Smooth muscle cell (in vitro differentiated cells): ENCODE results near the gene PLCB4. TPM values are rescaled to one million over a fixed set of nuclear protein-coding genes. Genes with fewer than 3 reads are reported as not detected.

ENCODE experiments used
- DNase-seq: peaks from one replicate; lab custom pipeline; 2025; ENCODE audit not compliant: unreplicated experiment; lab: John Stamatoyannopoulos, UW
- H2AFZ ChIP-seq: fragments of 200-600 bp; sonication (generic); 2 replicates; pipeline ENCODE4 v1.6.0; 2016; ENCODE audit warnings: antibody characterized with exemption, low read depth, mild to moderate bottlenecking
- H3F3A ChIP-seq: fragments of 200-600 bp; sonication (generic); 2 replicates; pipeline ENCODE4 v1.6.0; 2017; ENCODE audit warnings: antibody characterized with exemption, low read depth
- H3K27ac ChIP-seq: fragments of 200-600 bp; sonication (generic); 2 replicates; pipeline ENCODE4 v1.5.1; 2016; ENCODE audit warnings: low read depth, mild to moderate bottlenecking
- H3K27me3 ChIP-seq: fragments of 200-600 bp; sonication (generic); 2 replicates; pipeline ENCODE4 v1.6.1; 2016; ENCODE audit warnings: low read depth, mild to moderate bottlenecking
- H3K36me3 ChIP-seq: fragments of 200-600 bp; sonication (generic); 2 replicates; pipeline ENCODE4 v1.5.1; 2016; ENCODE audit warnings: low read depth
- H3K4me1 ChIP-seq: fragments of 200-600 bp; sonication (generic); 2 replicates; pipeline ENCODE4 v1.5.1; 2016; ENCODE audit warnings: low read depth
- H3K4me2 ChIP-seq: fragments of 200-600 bp; sonication (generic); 2 replicates; pipeline ENCODE4 v1.6.0; 2016; ENCODE audit warnings: mild to moderate bottlenecking
- H3K4me3 ChIP-seq: fragments of 200-600 bp; sonication (generic); 2 replicates; pipeline ENCODE4 v1.5.1; 2016; ENCODE audit warnings: mild to moderate bottlenecking
- H3K79me2 ChIP-seq: fragments of 200-600 bp; sonication (generic); 2 replicates; pipeline ENCODE4 v1.6.0; 2016; ENCODE audit warnings: low read depth, mild to moderate bottlenecking
- H3K9ac ChIP-seq: fragments of 200-600 bp; sonication (generic); 2 replicates; pipeline ENCODE4 v1.6.0; 2016; ENCODE audit warnings: low read depth
- H3K9me3 ChIP-seq: fragments of 200-600 bp; sonication (generic); replicated peaks from 2 replicates; pipeline ENCODE4 v1.5.1; 2016; ENCODE audit warnings: low read depth
- H4K20me1 ChIP-seq: fragments of 200-600 bp; sonication (generic); 2 replicates; pipeline ENCODE4 v1.6.0; 2016; ENCODE audit warnings: low read depth
- WGBS: methylation state at CpG from one replicate; pipeline ENCODE4 v1.1.7; 2016; ENCODE audit warnings: low lambda C conversion rate; 5-methylcytosine and 5-hydroxymethylcytosine counted together
- polyA plus RNA-seq: library from polyadenylated mRNA; unstranded; fragments of >200 nt; fragmentation: Nextera tagmentation; extraction: Ambion mirVana; gene quantifications from 2 replicates; pipeline ENCODE4 v1.2.1, GENCODE V29; 2016
- total RNA-seq: library from RNA; depleted of rRNA; stranded (reverse); fragments of >200 nt; gene quantifications from 2 replicates; pipeline ENCODE4 v1.2.3, GENCODE V29; 2014
- TF ChIP-seq, protein P1 (sequence below): fragments of 200-600 bp; sonication (generic); IDR thresholded peaks from 2 replicates; pipeline ENCODE4 v1.5.1; 2017; ENCODE audit warnings: borderline replicate concordance, mild to moderate bottlenecking, antibody characterized with exemption; ENCODE audit not compliant: insufficient read depth, poor library complexity, severe bottlenecking

PLCB4 gene
- total and polyA plus RNA-seq, 2 experiments from 2014 or later: 3.0 to 5.3 TPM

DNA sequence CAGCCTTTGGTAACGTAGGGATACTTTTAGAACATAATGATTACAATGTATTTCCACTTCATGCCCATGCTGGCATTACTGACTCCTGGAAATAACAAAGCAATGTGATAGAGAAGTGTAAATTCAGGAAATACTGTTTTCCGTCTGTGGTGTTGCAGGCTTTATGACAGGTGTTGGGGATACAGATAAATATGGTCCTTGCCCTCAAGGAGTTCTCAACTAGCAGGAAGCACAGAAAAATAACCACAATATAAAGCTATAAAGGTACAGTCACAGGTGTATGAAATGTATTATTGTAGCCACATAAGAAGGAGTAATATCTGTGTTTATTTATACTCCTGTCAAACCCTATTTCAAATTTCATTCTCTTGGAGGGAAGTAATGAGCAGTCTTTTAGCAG, 432.6 kb downstream of the PLCB4 start:
- Histone ChIP-seq H3K27me3 (peaks cover 48% of the 10 kb centered on the region), H3K79me2 (no peaks in the 10 kb centered on the region), H4K20me1 (no peaks in the 10 kb centered on the region), H3K4me2 (no peak overlapping the region), H3K4me1 (no peaks in the 10 kb centered on the region), H3K9me3 (no peaks in the 10 kb centered on the region), H3K4me3 (no peak overlapping the region), H3K36me3 (no peaks in the 10 kb centered on the region), H2AFZ (no peak overlapping the region), H3K27ac (no peak overlapping the region), H3F3A (no peaks in the 10 kb centered on the region), H3K9ac (no peak overlapping the region)
- TF ChIP-seq, protein P1, sequence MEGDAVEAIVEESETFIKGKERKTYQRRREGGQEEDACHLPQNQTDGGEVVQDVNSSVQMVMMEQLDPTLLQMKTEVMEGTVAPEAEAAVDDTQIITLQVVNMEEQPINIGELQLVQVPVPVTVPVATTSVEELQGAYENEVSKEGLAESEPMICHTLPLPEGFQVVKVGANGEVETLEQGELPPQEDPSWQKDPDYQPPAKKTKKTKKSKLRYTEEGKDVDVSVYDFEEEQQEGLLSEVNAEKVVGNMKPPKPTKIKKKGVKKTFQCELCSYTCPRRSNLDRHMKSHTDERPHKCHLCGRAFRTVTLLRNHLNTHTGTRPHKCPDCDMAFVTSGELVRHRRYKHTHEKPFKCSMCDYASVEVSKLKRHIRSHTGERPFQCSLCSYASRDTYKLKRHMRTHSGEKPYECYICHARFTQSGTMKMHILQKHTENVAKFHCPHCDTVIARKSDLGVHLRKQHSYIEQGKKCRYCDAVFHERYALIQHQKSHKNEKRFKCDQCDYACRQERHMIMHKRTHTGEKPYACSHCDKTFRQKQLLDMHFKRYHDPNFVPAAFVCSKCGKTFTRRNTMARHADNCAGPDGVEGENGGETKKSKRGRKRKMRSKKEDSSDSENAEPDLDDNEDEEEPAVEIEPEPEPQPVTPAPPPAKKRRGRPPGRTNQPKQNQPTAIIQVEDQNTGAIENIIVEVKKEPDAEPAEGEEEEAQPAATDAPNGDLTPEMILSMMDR: no peak
- WGBS: 83% methylated on average over 2 of the region's 2 CpGs
- DNase-seq: no peak

DNA sequence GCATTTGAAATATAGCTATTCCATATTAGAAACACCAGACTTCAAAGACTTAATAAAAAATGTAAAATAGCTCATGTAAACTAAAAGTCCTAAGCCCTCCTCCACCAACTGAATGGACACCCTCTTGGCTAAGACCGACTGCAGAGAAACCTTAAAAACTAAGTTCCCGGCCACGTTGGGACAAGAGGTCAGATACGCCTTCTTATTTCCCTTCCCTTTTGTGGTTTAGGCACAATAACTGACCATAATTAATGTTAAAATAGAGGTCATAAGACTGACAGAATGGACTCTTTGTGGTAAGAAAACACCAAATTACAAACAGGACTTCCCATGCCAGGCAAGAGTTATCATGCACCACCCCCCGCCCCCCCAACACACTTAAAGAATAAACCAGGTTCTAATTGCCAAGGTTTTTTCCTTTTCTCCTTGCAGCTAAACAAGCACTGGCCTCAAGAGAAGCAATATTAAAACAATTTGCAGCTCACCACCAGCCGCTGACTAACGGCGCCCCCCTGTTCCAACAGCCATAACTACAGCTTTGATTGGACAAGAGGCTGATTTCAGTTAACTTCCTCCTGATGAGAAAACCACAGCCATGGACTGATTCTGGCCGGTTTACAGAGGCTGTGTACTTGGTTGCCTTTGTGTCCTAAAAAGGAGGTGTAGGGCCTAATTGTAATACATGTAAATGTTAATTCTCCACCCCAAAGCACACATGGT, 434.8 kb downstream of the PLCB4 start:
- TF ChIP-seq, protein P1: no peak
- WGBS: 60% methylated on average over 9 of the region's 9 CpGs
- Histone ChIP-seq H3K36me3 (no peaks in the 10 kb centered on the region), H3K79me2 (no peaks in the 10 kb centered on the region), H3K27me3 (peaks cover 70% of the 10 kb centered on the region), H2AFZ (no peak overlapping the region), H4K20me1 (no peaks in the 10 kb centered on the region), H3K4me2 (no peak overlapping the region), H3K27ac (no peak overlapping the region), H3F3A (no peaks in the 10 kb centered on the region), H3K9me3 (no peaks in the 10 kb centered on the region), H3K9ac (no peak overlapping the region), H3K4me1 (no peaks in the 10 kb centered on the region), H3K4me3 (no peak overlapping the region)
- DNase-seq: no peak

DNA sequence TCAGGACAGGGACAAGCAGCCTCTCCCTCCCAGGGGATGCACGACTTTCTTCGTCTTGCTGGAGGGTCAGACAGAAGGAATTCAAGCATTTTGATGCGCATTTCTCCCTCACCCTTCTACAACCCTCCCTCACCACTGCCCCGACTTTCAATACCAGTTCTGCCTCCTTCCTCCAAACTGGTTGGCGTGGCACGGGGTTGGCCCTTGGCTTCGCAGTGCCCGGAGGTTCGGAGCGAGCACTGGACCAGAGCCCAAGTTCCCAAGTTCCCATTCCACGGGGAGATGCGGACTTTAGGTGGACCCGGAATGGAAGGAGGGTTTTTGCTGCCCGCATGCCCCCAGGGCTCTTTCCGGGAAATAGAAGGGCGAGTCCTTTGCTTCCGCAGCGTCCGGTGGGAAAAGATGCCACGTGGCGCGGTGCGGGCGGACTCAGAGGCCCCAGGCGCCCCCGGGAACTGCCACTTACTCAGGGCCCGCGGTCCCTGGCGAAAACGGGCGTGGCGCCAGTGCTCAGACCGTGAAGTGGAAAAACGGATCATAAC, 437.5 kb downstream of the PLCB4 start:
- Histone ChIP-seq H3K9me3 (no peaks in the 10 kb centered on the region), H3K9ac (no peak overlapping the region), H4K20me1 (no peaks in the 10 kb centered on the region), H3K36me3 (no peaks in the 10 kb centered on the region), H3K4me1 (no peaks in the 10 kb centered on the region), H2AFZ (no peak overlapping the region), H3K4me2 (peak overlapping the region; percentile 74), H3K27me3 (peaks cover 89% of the 10 kb centered on the region), H3K79me2 (no peaks in the 10 kb centered on the region), H3K27ac (no peak overlapping the region), H3F3A (no peaks in the 10 kb centered on the region), H3K4me3 (peak overlapping the region; percentile 15)
- WGBS: 21% methylated on average over 34 of the region's 34 CpGs
- no peak for DNase-seq
- TF ChIP-seq, protein P1: no peak

DNA sequence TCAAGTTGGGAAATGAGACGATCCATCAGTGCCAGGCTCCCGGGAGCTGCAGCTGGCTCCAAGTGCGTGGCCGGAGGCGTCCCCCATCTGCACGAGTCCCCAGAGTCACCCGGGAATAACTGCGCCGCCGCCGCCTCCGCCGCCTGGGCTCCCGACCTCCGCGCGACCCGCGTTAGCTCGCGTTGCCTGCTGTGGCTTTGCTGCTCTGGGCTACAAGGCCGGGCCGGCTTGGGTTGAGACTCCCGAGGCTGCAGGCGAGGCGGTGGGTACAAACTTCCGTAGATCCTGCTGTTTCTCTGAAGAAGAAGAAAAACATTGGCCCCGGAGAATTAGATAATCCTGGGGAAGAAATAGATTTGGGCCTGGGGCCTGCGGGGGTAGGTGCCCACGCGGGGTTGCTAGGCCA, 438.1 kb downstream of the PLCB4 start:
- no peak overlapping the region for H3K9ac ChIP-seq
- H3F3A ChIP-seq: no peaks in the 10 kb centered on the region
- 21% methylated on average over 31 of the region's 31 CpGs for WGBS
- TF ChIP-seq, protein P1: no peak
- H3K79me2 ChIP-seq: no peaks in the 10 kb centered on the region
- H3K36me3 ChIP-seq: no peaks in the 10 kb centered on the region
- no peaks in the 10 kb centered on the region for H4K20me1 ChIP-seq
- H3K4me2 ChIP-seq: peak overlapping the region; percentile 74
- H3K27me3 ChIP-seq: peaks cover 89% of the 10 kb centered on the region
- no peak for DNase-seq
- no peaks in the 10 kb centered on the region for H3K4me1 ChIP-seq
- no peaks in the 10 kb centered on the region for H3K9me3 ChIP-seq
- no peak overlapping the region for H2AFZ ChIP-seq
- H3K4me3 ChIP-seq: peak overlapping the region; percentile 15
- H3K27ac ChIP-seq: no peak overlapping the region
